ENCODE results near the gene CXCR4.

- TF ChIP-seq, protein P1, sequence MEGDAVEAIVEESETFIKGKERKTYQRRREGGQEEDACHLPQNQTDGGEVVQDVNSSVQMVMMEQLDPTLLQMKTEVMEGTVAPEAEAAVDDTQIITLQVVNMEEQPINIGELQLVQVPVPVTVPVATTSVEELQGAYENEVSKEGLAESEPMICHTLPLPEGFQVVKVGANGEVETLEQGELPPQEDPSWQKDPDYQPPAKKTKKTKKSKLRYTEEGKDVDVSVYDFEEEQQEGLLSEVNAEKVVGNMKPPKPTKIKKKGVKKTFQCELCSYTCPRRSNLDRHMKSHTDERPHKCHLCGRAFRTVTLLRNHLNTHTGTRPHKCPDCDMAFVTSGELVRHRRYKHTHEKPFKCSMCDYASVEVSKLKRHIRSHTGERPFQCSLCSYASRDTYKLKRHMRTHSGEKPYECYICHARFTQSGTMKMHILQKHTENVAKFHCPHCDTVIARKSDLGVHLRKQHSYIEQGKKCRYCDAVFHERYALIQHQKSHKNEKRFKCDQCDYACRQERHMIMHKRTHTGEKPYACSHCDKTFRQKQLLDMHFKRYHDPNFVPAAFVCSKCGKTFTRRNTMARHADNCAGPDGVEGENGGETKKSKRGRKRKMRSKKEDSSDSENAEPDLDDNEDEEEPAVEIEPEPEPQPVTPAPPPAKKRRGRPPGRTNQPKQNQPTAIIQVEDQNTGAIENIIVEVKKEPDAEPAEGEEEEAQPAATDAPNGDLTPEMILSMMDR (IDR thresholded peaks at IDR 0.05), result no peak
- TF ChIP-seq POLR2A (IDR thresholded peaks at IDR 0.05), result no peak
Observed at GRCh38 chr2:136117909-136118818, at the start of gene CXCR4.
